Measurements from ENCODE around the gene IGSF21. TPM values are rescaled to one million over a fixed set of nuclear protein-coding genes. Genes with fewer than 3 reads are reported as not detected.

IGSF21 gene
- total RNA-seq, 4 donors from 2014 or later, result 0.68 to 3.5 (median 1.3) TPM

DNA sequence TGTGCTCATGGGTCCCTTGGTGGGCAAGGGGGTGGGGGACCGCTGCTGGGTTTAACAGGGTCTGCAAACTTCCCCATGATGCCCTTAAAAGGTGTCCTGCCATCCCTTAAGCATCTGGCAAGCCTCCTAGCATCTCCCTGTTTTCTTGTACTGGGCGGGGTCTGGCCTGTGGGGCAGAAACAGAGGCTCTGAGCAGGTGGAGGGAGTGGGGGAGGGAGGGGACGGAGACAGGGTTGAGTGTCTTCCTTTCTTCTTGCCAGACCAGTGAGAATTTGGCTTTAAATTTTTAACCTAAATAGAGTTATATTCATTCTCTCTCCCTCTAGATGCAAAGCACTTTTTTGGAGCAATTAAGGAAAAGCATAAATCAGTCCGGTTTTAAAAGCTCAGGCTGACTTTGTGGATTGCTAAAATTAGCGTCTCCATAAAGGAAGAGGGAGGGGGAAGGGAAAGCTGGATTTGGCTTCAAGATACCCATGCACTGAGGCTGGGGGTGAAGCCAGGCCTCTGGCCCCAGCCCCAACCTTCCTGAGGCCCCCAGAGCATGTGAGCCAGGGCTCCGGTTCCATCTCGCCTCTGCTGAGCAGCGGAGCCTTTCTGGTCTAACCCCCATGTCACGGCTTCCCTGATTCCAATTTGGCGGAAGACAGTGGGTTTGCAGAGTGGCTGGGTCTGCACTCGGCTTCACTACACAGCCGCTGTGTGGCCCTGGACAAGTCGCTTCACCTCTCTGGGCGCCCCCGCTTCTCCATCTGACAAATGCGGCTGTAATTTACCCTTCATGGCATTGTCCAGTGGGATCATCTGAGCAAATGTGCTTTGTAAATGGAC lies 25.3 kb downstream of the IGSF21 start:
- Histone ChIP-seq H3K4me1 (no peaks in the 10 kb centered on the region), H3K27me3 (peaks cover 58% of the 10 kb centered on the region), H3K9me3 (no peaks in the 10 kb centered on the region), H3K4me3 (no peak overlapping the region), H3K27ac (no peak overlapping the region), H3K36me3 (no peaks in the 10 kb centered on the region)
- TF ChIP-seq CTCF (IDR thresholded peaks at IDR 0.05) (no peak), POLR2A (IDR thresholded peaks at IDR 0.05) (no peak), POLR2AphosphoS5 (IDR thresholded peaks at IDR 0.05) (no peak), EP300 (IDR thresholded peaks at IDR 0.05) (no peak)
- DNase-seq (ENCODE audit: low spot score in 2 of 2), result no peak
- WGBS, result 28% methylated on average over 9 of the region's 16 CpGs

DNA sequence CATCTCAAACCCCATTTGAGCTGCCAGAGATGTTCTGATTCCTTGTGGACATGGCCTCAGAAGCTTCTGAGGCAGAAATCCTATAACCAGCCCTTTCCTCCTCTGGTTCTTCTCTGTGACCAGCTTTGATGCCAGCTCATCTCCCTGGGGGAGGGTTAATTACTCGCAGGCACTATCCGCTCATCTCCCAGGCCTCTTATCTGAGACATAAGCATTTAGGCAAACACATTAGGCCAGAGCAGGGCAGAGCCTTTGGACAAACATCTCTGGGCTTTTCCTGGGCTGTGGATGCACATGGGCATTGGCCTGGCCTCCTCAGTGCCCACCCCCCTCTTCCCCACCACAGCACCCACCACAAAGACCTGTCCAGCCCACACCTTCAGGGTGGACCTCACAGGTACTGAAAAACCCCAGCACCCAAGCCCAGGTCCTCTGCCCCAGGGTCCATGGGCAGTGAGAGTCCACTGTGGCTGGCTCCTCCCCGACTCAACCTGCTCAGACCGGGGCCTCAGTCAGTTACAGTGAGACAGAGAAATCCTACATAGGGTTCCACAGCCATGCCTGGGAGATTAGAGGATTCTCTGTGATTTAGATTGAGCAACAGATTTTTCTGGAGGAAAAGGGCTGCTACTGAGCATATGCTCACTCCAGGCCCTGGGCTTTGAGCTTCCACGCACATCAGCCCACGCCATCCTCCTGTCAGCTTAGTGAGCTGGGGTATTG lies 26.9 kb downstream of the IGSF21 start:
- no peaks in the 10 kb centered on the region for H3K9me3 ChIP-seq
- H3K27ac ChIP-seq, result no peak overlapping the region
- no peak for TF ChIP-seq EP300 (IDR thresholded peaks at IDR 0.05)
- TF ChIP-seq POLR2AphosphoS5 (IDR thresholded peaks at IDR 0.05), result no peak
- no peak for TF ChIP-seq CTCF (IDR thresholded peaks at IDR 0.05)
- no peak for TF ChIP-seq POLR2A (IDR thresholded peaks at IDR 0.05)
- H3K36me3 ChIP-seq, result no peaks in the 10 kb centered on the region
- 45% methylated on average over 4 of the region's 6 CpGs for WGBS
- DNase-seq (ENCODE audit: low spot score in 2 of 2), result no peak
- no peak overlapping the region for H3K4me3 ChIP-seq
- peaks cover 56% of the 10 kb centered on the region for H3K27me3 ChIP-seq
- no peaks in the 10 kb centered on the region for H3K4me1 ChIP-seq

DNA sequence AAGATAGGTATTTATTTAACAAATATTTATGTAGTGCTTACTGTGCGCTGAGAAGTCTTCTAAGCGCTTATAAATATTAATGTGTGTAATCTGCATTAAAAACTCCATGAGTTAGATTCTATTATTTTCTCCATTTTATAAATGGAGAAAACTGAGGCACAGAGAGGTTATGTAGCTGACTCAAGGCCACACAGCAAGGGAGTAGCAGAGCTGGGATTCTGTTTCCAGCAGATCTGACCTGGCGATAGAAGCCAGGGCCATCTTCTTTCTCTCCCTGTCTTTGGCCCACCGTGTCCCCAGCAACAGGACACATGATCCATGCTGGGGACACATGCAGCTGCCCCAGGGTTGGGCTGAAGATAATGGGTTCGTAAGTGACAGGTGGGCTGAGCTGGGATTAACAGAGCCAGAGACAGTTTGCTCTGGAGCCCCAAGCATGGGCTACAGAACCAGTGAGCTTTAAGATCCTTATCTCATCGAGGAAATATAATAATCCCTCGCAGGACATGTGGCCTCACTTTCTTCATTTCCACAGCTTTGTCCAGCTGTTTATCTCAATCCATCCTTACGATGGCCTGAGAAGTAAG lies 30.3 kb downstream of the IGSF21 start:
- H3K36me3 ChIP-seq, result no peaks in the 10 kb centered on the region
- DNase-seq (ENCODE audit: low spot score in 2 of 2), result no peak
- no peaks in the 10 kb centered on the region for H3K9me3 ChIP-seq
- TF ChIP-seq CTCF (IDR thresholded peaks at IDR 0.05) (no peak), POLR2AphosphoS5 (IDR thresholded peaks at IDR 0.05) (no peak), POLR2A (IDR thresholded peaks at IDR 0.05) (no peak), EP300 (IDR thresholded peaks at IDR 0.05) (no peak)
- H3K4me3 ChIP-seq, result no peak overlapping the region
- WGBS, result 57% methylated on average over 8 of the region's 8 CpGs
- no peaks in the 10 kb centered on the region for H3K4me1 ChIP-seq
- no peak overlapping the region for H3K27ac ChIP-seq
- H3K27me3 ChIP-seq, result peaks cover 51% of the 10 kb centered on the region

- no peak overlapping the region for H3K27ac ChIP-seq
- H3K4me1 ChIP-seq, result no peaks in the 10 kb centered on the region
- H3K27me3 ChIP-seq, result peaks cover 47% of the 10 kb centered on the region
- no peaks in the 10 kb centered on the region for H3K9me3 ChIP-seq
- H3K4me3 ChIP-seq, result no peak overlapping the region
- no peak for TF ChIP-seq CTCF (IDR thresholded peaks at IDR 0.05)
- no peak for TF ChIP-seq POLR2AphosphoS5 (IDR thresholded peaks at IDR 0.05)
- DNase-seq (ENCODE audit: low spot score in 2 of 2), result no peak
- WGBS, result 59% methylated on average over 10 of the region's 14 CpGs
- H3K36me3 ChIP-seq, result no peaks in the 10 kb centered on the region
These were observed 31.8 kb downstream of the IGSF21 start for GRCh38 chr1:18139198-18139981.

Measured in suprapubic skin (tissue), 4 donors.